DMS79 treated with DMSO at 0.1 percent for 48 hours (cell line): Measurements from ENCODE around the gene IL1F10.
"Not testable (repeated sequence)": the region's sequence is repeated elsewhere in the genome, so short reads cannot be mapped to it uniquely, and the experiment has no call there.

ENCODE experiments used
- DNase-seq: peaks from one replicate; lab custom pipeline; 2025; lab: John Stamatoyannopoulos, UW

The IL1F10 gene

GRCh38 chr2:113081488-113082210, 13.9 kb downstream of the IL1F10 start:
- no peak for DNase-seq

- DNase-seq, result no peak
Observed at GRCh38 chr2:113083296-113083695, 15.5 kb downstream of the IL1F10 start.

GRCh38 chr2:113084249-113085000, 16.7 kb downstream of the IL1F10 start:
- no peak for DNase-seq

GRCh38 chr2:113085542-113085941, 17.8 kb downstream of the IL1F10 start:
- no peak for DNase-seq

GRCh38 chr2:113088213-113088992, 20.6 kb downstream of the IL1F10 start:
- DNase-seq, result peak; percentile 9

- no peak for DNase-seq
Observed at GRCh38 chr2:113089916-113090315, 22.1 kb downstream of the IL1F10 start.

GRCh38 chr2:113091231-113091896, 23.6 kb downstream of the IL1F10 start:
- DNase-seq, result no peak

- DNase-seq, result no peak
Observed at GRCh38 chr2:113092864-113093612, 25.3 kb downstream of the IL1F10 start.

GRCh38 chr2:113093613-113093977, 25.8 kb downstream of the IL1F10 start:
- DNase-seq, result no peak

GRCh38 chr2:113096306-113096705, 28.5 kb downstream of the IL1F10 start:
- not testable (repeated sequence) for DNase-seq

GRCh38 chr2:113096842-113097618, 29.3 kb downstream of the IL1F10 start:
- DNase-seq, result not testable (repeated sequence)

GRCh38 chr2:113098041-113098440, 30.3 kb downstream of the IL1F10 start:
- no peak for DNase-seq

GRCh38 chr2:113098532-113098931, 30.8 kb downstream of the IL1F10 start:
- DNase-seq, result no peak

- no peak for DNase-seq
Observed at GRCh38 chr2:113102133-113102532, 34.4 kb downstream of the IL1F10 start.

- DNase-seq, result no peak
Observed at GRCh38 chr2:113103277-113103676, 35.5 kb downstream of the IL1F10 start.

- DNase-seq, result no peak
Observed at GRCh38 chr2:113104054-113104611, 36.4 kb downstream of the IL1F10 start.

- DNase-seq, result no peak
Observed at GRCh38 chr2:113105047-113105785, 37.4 kb downstream of the IL1F10 start.

- DNase-seq, result no peak
Observed at GRCh38 chr2:113111121-113111520, 43.4 kb downstream of the IL1F10 start.

- no peak for DNase-seq
Observed at GRCh38 chr2:113111823-113112287, 44.1 kb downstream of the IL1F10 start.
